MM.1S (cell line): ENCODE data around the gene ECHDC1.
"Not testable (repeated sequence)": the region's sequence is repeated elsewhere in the genome, so short reads cannot be mapped to it uniquely, and the experiment has no call there.

Source experiments
- DNase-seq: peaks from one replicate; pipeline ENCODE4 v3.0.0-alpha.2; 2015
- H2AFZ ChIP-seq: fragments of 300-600 bp; sonication (generic); 2 replicates; pipeline ENCODE4 v1.6.0; 2016; ENCODE audit warnings: antibody characterized with exemption, low read length
- H3F3A ChIP-seq: fragments of 300-600 bp; sonication (generic); 2 replicates; pipeline ENCODE4 v1.6.1; 2016; ENCODE audit warnings: mild to moderate bottlenecking, antibody characterized with exemption, low read length, moderate library complexity, mixed read lengths; ENCODE audit not compliant: insufficient read depth
- H3K27ac ChIP-seq: fragments of 300-600 bp; sonication (generic); 2 replicates; pipeline ENCODE4 v1.5.1; 2016; ENCODE audit warnings: mild to moderate bottlenecking, low read length
- H3K27me3 ChIP-seq: fragments of 300-600 bp; sonication (generic); replicated peaks from 2 replicates; pipeline ENCODE4 v1.6.0; 2016; ENCODE audit warnings: low read length; ENCODE audit not compliant: insufficient read depth
- H3K36me3 ChIP-seq: fragments of 300-600 bp; sonication (generic); replicated peaks from 2 replicates; pipeline ENCODE4 v1.6.1; 2016; ENCODE audit warnings: mild to moderate bottlenecking, low read length, mixed read lengths; ENCODE audit not compliant: insufficient read depth
- H3K4me1 ChIP-seq: fragments of 300-600 bp; sonication (generic); 2 replicates; pipeline ENCODE4 v1.6.1; 2016; ENCODE audit warnings: low read length, mixed read lengths
- H3K4me2 ChIP-seq: fragments of 300-600 bp; sonication (generic); 2 replicates; pipeline ENCODE4 v1.6.0; 2016; ENCODE audit warnings: low read depth, low read length
- H3K4me3 ChIP-seq: fragments of 300-600 bp; sonication (generic); 2 replicates; pipeline ENCODE4 v1.5.1; 2016; ENCODE audit warnings: low read length, mixed read lengths
- H3K79me2 ChIP-seq: fragments of 300-600 bp; sonication (generic); 2 replicates; pipeline ENCODE4 v1.6.1; 2016; ENCODE audit warnings: mixed run types, low read length, mixed read lengths
- H3K9ac ChIP-seq: fragments of 300-600 bp; sonication (generic); 2 replicates; pipeline ENCODE4 v1.6.1; 2016; ENCODE audit warnings: low read length, mixed read lengths
- H3K9me2 ChIP-seq: fragments of 300-600 bp; sonication (generic); replicated peaks from 2 replicates; pipeline ENCODE4 v1.6.1; 2016; ENCODE audit warnings: mild to moderate bottlenecking, low read length, mixed read lengths; ENCODE audit not compliant: insufficient read depth
- H3K9me3 ChIP-seq: fragments of 300-600 bp; sonication (generic); replicated peaks from 2 replicates; pipeline ENCODE4 v1.6.1; 2016; ENCODE audit warnings: mild to moderate bottlenecking, low read length, mixed read lengths; ENCODE audit not compliant: insufficient read depth
- H4K20me1 ChIP-seq: fragments of 300-600 bp; sonication (generic); 2 replicates; pipeline ENCODE4 v1.6.1; 2016; ENCODE audit warnings: mild to moderate bottlenecking, low read length, moderate library complexity, mixed read lengths; ENCODE audit not compliant: insufficient read depth
- EZH2 ChIP-seq: fragments of 300-600 bp; sonication (generic); optimal IDR thresholded peaks from 2 replicates; pipeline ENCODE3; 2017; ENCODE audit warnings: low read depth, mild to moderate bottlenecking, antibody characterized with exemption, low read length, mixed read lengths
- EZH2phosphoT487 ChIP-seq: fragments of 300-600 bp; sonication (generic); IDR thresholded peaks from 2 replicates; pipeline ENCODE4 v1.6.1; 2018; ENCODE audit warnings: antibody characterized with exemption, low read length
- TF ChIP-seq, protein P1 (sequence below): fragments of 300-600 bp; sonication (generic); IDR thresholded peaks from 2 replicates; pipeline ENCODE4 v1.5.1; 2016; ENCODE audit warnings: antibody characterized with exemption, low read length, mixed read lengths

Gene ECHDC1

DNA sequence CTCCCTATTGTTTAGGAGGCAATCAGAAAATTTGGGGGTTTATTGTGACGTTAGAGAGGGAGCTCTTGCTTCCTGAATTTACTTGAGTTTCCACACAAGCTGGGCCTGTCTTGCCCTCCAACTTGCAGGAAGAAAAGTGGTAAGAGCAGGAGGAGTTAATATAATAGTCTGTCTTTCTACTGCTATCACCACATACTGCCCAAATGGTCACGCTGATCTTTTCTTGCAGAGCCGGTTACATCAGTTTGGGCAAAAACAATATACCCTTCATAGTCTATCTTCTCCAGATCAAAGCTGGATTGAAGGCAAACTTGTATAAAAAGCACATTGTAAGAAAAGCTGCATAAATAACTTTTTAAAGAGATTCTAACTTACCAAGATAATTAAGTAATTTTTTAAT, 46.3 kb upstream of the ECHDC1 start:
- TF ChIP-seq, protein P1, sequence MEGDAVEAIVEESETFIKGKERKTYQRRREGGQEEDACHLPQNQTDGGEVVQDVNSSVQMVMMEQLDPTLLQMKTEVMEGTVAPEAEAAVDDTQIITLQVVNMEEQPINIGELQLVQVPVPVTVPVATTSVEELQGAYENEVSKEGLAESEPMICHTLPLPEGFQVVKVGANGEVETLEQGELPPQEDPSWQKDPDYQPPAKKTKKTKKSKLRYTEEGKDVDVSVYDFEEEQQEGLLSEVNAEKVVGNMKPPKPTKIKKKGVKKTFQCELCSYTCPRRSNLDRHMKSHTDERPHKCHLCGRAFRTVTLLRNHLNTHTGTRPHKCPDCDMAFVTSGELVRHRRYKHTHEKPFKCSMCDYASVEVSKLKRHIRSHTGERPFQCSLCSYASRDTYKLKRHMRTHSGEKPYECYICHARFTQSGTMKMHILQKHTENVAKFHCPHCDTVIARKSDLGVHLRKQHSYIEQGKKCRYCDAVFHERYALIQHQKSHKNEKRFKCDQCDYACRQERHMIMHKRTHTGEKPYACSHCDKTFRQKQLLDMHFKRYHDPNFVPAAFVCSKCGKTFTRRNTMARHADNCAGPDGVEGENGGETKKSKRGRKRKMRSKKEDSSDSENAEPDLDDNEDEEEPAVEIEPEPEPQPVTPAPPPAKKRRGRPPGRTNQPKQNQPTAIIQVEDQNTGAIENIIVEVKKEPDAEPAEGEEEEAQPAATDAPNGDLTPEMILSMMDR: no peak
- TF ChIP-seq EZH2phosphoT487: no peak
- TF ChIP-seq EZH2: no peak
- no peaks in the 10 kb centered on the region for H3F3A ChIP-seq
- H3K4me1 ChIP-seq: no peaks in the 10 kb centered on the region
- H3K27me3 ChIP-seq: no peaks in the 10 kb centered on the region
- no peak overlapping the region for H3K27ac ChIP-seq
- no peak overlapping the region for H3K4me3 ChIP-seq
- no peaks in the 10 kb centered on the region for H3K9me3 ChIP-seq
- H4K20me1 ChIP-seq: no peaks in the 10 kb centered on the region
- no peaks in the 10 kb centered on the region for H3K36me3 ChIP-seq
- no peaks in the 10 kb centered on the region for H3K9me2 ChIP-seq
- no peaks in the 10 kb centered on the region for H3K79me2 ChIP-seq
- H3K4me2 ChIP-seq: no peak overlapping the region
- no peak overlapping the region for H2AFZ ChIP-seq
- no peak overlapping the region for H3K9ac ChIP-seq
- DNase-seq: no peak

DNA sequence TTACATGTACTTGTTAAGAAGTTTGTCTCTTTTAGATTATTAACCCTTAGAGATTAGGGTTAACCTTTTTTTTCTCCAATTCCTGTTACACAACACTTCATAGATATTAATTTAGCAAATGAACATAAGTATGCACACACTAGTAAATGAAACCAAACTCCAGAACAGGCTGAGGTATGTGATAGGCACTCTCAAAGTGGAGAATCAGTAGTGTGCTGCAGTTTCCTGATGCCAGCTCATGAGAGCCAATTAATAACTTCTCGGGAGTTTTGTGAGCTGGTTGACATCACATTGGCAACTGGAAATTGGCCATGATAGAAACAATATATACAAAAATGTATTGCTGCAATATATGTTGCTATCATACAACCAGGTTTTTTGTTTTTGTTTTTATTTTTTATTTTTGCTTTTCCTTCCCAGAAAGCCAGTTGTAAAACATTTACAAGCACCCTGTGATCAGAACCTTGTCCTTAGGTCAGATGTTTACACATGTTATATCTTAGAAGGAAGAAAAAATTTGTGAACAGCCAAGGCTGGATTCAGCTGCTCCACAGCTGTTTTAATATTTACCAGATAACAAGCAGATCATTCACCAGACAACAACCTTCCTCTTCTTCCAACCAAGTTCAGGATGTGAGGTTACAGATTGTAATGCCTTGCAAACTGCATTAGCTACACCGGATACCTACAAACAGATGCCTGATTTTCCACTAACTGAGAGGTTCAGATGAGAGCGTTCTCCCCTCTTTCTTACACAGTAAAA, 42.4 kb upstream of the ECHDC1 start:
- H2AFZ ChIP-seq: no peak overlapping the region
- H3K79me2 ChIP-seq: no peaks in the 10 kb centered on the region
- H3K9me2 ChIP-seq: no peaks in the 10 kb centered on the region
- H3K9ac ChIP-seq: no peak overlapping the region
- H3K27me3 ChIP-seq: no peaks in the 10 kb centered on the region
- TF ChIP-seq EZH2phosphoT487: no peak
- H3K9me3 ChIP-seq: no peaks in the 10 kb centered on the region
- no peaks in the 10 kb centered on the region for H3F3A ChIP-seq
- H3K4me2 ChIP-seq: no peak overlapping the region
- no peak overlapping the region for H3K27ac ChIP-seq
- no peak for DNase-seq
- H3K36me3 ChIP-seq: no peaks in the 10 kb centered on the region
- no peak overlapping the region for H3K4me3 ChIP-seq
- H3K4me1 ChIP-seq: no peaks in the 10 kb centered on the region
- H4K20me1 ChIP-seq: no peaks in the 10 kb centered on the region

DNA sequence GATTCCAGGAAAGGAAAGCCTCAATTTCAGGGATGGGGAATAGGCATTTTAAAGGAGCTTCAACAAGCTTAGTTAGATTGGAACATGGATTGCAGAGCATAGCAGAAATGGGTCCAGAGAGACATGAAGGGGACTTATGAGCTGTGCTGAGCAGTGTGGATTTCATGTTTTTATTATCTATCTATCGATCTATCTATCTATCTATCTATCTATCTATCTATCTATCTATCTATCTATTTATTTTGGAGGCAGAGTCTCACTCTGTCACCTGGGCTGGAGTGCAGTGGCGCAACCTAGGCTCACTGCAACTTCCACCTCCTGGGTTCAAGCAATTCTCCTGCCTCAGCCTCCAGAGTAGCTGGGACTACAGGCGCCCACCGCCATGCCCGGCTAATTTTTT, 41.4 kb upstream of the ECHDC1 start:
- not testable (repeated sequence) for H3K4me2 ChIP-seq, H3K4me1 ChIP-seq, H3K9me3 ChIP-seq, H3K9me2 ChIP-seq, DNase-seq, H3K79me2 ChIP-seq, H3K27me3 ChIP-seq, H3K36me3 ChIP-seq, H4K20me1 ChIP-seq, H3F3A ChIP-seq, H3K4me3 ChIP-seq, H3K27ac ChIP-seq, H3K9ac ChIP-seq, H2AFZ ChIP-seq

DNA sequence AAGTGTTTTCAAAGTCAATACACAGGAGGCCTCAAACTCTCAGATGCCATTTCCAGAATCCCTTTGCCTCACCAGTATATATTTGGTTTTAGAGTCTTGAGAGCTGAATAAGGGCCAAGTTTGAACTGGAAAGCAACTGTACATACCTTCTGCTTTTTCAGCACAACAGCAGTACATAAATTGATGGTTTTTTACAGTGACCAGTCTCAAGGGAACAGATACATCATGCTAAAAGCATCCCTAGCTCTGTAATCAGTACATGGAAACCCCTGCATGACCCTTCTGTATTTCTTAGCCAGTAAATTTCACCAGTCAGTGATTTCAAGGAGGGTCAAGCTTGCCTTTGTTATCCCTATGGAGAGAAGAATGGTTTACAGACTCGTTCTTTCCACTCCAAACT, 40.6 kb upstream of the ECHDC1 start:
- Histone ChIP-seq H3K4me1 (no peaks in the 10 kb centered on the region), H3K27me3 (no peaks in the 10 kb centered on the region), H3K9ac (no peak overlapping the region), H3F3A (no peaks in the 10 kb centered on the region), H3K9me3 (no peaks in the 10 kb centered on the region), H3K4me3 (no peak overlapping the region), H4K20me1 (no peaks in the 10 kb centered on the region), H2AFZ (no peak overlapping the region), H3K79me2 (no peaks in the 10 kb centered on the region), H3K27ac (no peak overlapping the region), H3K9me2 (no peaks in the 10 kb centered on the region), H3K36me3 (no peaks in the 10 kb centered on the region), H3K4me2 (no peak overlapping the region)
- TF ChIP-seq, protein P1: no peak
- TF ChIP-seq EZH2: no peak
- DNase-seq: no peak
